ENCODE measurements around the gene RSBN1L. TPM values are rescaled to one million over a fixed set of nuclear protein-coding genes. Genes with fewer than 3 reads are reported as not detected.

The RSBN1L gene
- polyA plus RNA-seq, 1 of the 3 experiments (the other 2 are of a cell fraction) = 6.5 TPM

- Histone ChIP-seq H3K4me3 (ENCODE audit: low read depth in 2 of 2, low read length in 1 of 2) (no peak overlapping the region), H3K4me1 (ENCODE audit: control insufficient read depth in 1 of 2, insufficient read depth in 2 of 2, low read depth in 1 of 2, low read length in 1 of 2) (no peaks in the 10 kb centered on the region), H3K27ac (ENCODE audit: low read depth in 2 of 2, low read length in 1 of 2) (no peak overlapping the region), H3K9me3 (no peaks in the 10 kb centered on the region), H3K9ac (no peak overlapping the region), H3K4me2 (no peak overlapping the region), H2AFZ (ENCODE audit: low read depth) (no peak overlapping the region), H3K27me3 (ENCODE audit: insufficient read depth) (no peaks in the 10 kb centered on the region), H3F3A (replicated peaks; ENCODE audit: insufficient read depth) (no peaks in the 10 kb centered on the region), H3K36me3 (replicated peaks in 1 of 2; ENCODE audit: control insufficient read depth in 1 of 2, insufficient read depth in 2 of 2, low read length in 1 of 2) (peaks cover 0 to 27% of the 10 kb centered on the region in 2 experiments), H3K9me2 (no peaks in the 10 kb centered on the region), H3K79me2 (ENCODE audit: insufficient read depth) (no peaks in the 10 kb centered on the region), H4K20me1 (ENCODE audit: insufficient read depth) (peaks cover 3% of the 10 kb centered on the region; the same call in 1 of the 2 replicates)
- POLR2A ChIA-PET = no interaction called here
- CTCF ChIA-PET = interaction anchor here (0.6 to 5.8 kb wide), 7 partner anchors 10 to 99 kb away, joined by 3 to 32 read pairs (median 3); no protein-coding TSS in a partner anchor
- TF ChIP-seq ELF1 (IDR thresholded peaks at IDR 0.05) (no peak), SIN3A (IDR thresholded peaks at IDR 0.05; ENCODE audit: borderline replicate concordance, low read depth, low read length) (no peak), MXI1 (IDR thresholded peaks at IDR 0.05; ENCODE audit: low read depth, low read length) (no peak), CHD2 (IDR thresholded peaks at IDR 0.05; ENCODE audit: low read length, partially characterized antibody) (no peak), RAD21 (IDR thresholded peaks at IDR 0.05; ENCODE audit: low read length) (no peak), SMC3 (IDR thresholded peaks at IDR 0.05; ENCODE audit: low read depth, low read length) (no peak), GABPA (IDR thresholded peaks at IDR 0.05; ENCODE audit: low read depth) (no peak), RXRA (IDR thresholded peaks at IDR 0.05; ENCODE audit: borderline replicate concordance, low read depth) (no peak), GATA2 (CRISPR knock-in tag; IDR thresholded peaks at IDR 0.05) (no peak), FOXJ3 (CRISPR knock-in tag; IDR thresholded peaks at IDR 0.05) (no peak), CTCF (IDR thresholded peaks at IDR 0.05) (no peak), YY1 (IDR thresholded peaks at IDR 0.05; ENCODE audit: low read depth) (no peak)
- no peak for DNase-seq
Observed at GRCh38 chr7:77664715-77665114, 31.5 kb upstream of the RSBN1L start.

- Histone ChIP-seq H3K4me1 (ENCODE audit: control insufficient read depth in 1 of 2, insufficient read depth in 2 of 2, low read depth in 1 of 2, low read length in 1 of 2) (no peaks in the 10 kb centered on the region), H3K36me3 (replicated peaks in 1 of 2; ENCODE audit: control insufficient read depth in 1 of 2, insufficient read depth in 2 of 2, low read length in 1 of 2) (peaks cover 0 to 25% of the 10 kb centered on the region in 2 experiments), H3K79me2 (ENCODE audit: insufficient read depth) (no peaks in the 10 kb centered on the region), H3K9ac (no peak overlapping the region), H3K9me2 (no peaks in the 10 kb centered on the region), H4K20me1 (ENCODE audit: insufficient read depth) (peaks cover 3% of the 10 kb centered on the region; the same call in 1 of the 2 replicates), H3K27ac (ENCODE audit: low read depth in 2 of 2, low read length in 1 of 2) (no peak overlapping the region), H2AFZ (ENCODE audit: low read depth) (no peak overlapping the region), H3K4me2 (no peak overlapping the region), H3F3A (replicated peaks; ENCODE audit: insufficient read depth) (no peaks in the 10 kb centered on the region), H3K27me3 (ENCODE audit: insufficient read depth) (no peaks in the 10 kb centered on the region), H3K9me3 (no peaks in the 10 kb centered on the region), H3K4me3 (ENCODE audit: low read depth in 2 of 2, low read length in 1 of 2) (no peak overlapping the region)
- no peak for DNase-seq
- ChIA-PET POLR2A (no interaction called here), CTCF (interaction anchor here (0.6 to 5.8 kb wide), 6 partner anchors 9 to 99 kb away, joined by 3 to 32 read pairs (median 3); no protein-coding TSS in a partner anchor)
- TF ChIP-seq CTCF (IDR thresholded peaks at IDR 0.05) = no peak
- no peak for TF ChIP-seq TEAD4 (IDR thresholded peaks at IDR 0.05; ENCODE audit: borderline replicate concordance, insufficient read depth)
- no peak for TF ChIP-seq IRF3 (IDR thresholded peaks at IDR 0.05; ENCODE audit: low read depth, low read length)
- no peak for TF ChIP-seq EP300 (IDR thresholded peaks at IDR 0.05; ENCODE audit: borderline replicate concordance in 1 of 2, low read depth in 1 of 2, low read length in 1 of 2)
- TF ChIP-seq GATA2 (CRISPR knock-in tag; IDR thresholded peaks at IDR 0.05) = no peak
- TF ChIP-seq FOXJ3 (CRISPR knock-in tag; IDR thresholded peaks at IDR 0.05) = no peak
- TF ChIP-seq RXRA (IDR thresholded peaks at IDR 0.05; ENCODE audit: borderline replicate concordance, low read depth) = no peak
- TF ChIP-seq MEF2A (IDR thresholded peaks at IDR 0.05; ENCODE audit: borderline replicate concordance, low read depth) = no peak
- TF ChIP-seq JUND (IDR thresholded peaks at IDR 0.05) = no peak
- TF ChIP-seq SMC3 (IDR thresholded peaks at IDR 0.05; ENCODE audit: low read depth, low read length) = no peak
- no peak for TF ChIP-seq FOXM1 (IDR thresholded peaks at IDR 0.05; ENCODE audit: low read depth)
- TF ChIP-seq NFIC (IDR thresholded peaks at IDR 0.05; ENCODE audit: borderline replicate concordance) = no peak
- no peak for TF ChIP-seq RAD21 (IDR thresholded peaks at IDR 0.05; ENCODE audit: low read length)
- TF ChIP-seq RFX5 (IDR thresholded peaks at IDR 0.05; ENCODE audit: low read length) = no peak
- no peak for TF ChIP-seq TCF12 (IDR thresholded peaks at IDR 0.05)
- TF ChIP-seq ELF1 (IDR thresholded peaks at IDR 0.05) = no peak
- TF ChIP-seq RCOR1 (IDR thresholded peaks at IDR 0.05; ENCODE audit: low read length) = no peak
- TF ChIP-seq CHD2 (IDR thresholded peaks at IDR 0.05; ENCODE audit: low read length, partially characterized antibody) = no peak
- no peak for TF ChIP-seq PBX3 (IDR thresholded peaks at IDR 0.05)
Observed at GRCh38 chr7:77665161-77665560, 31.1 kb upstream of the RSBN1L start.
